HG03432 (cell line): ENCODE data around the gene MPND.
"Not testable (repeated sequence)": the region's sequence is repeated elsewhere in the genome, so short reads cannot be mapped to it uniquely, and the experiment has no call there.

Source experiments
- ATAC-seq: cut with Tn5 transposase; IDR thresholded peaks from one replicate; pipeline ENCODE4 v1.9.1; 2021; ENCODE audit warnings: mild to moderate bottlenecking, moderate library complexity; ENCODE audit not compliant: unreplicated experiment

Gene MPND

DNA sequence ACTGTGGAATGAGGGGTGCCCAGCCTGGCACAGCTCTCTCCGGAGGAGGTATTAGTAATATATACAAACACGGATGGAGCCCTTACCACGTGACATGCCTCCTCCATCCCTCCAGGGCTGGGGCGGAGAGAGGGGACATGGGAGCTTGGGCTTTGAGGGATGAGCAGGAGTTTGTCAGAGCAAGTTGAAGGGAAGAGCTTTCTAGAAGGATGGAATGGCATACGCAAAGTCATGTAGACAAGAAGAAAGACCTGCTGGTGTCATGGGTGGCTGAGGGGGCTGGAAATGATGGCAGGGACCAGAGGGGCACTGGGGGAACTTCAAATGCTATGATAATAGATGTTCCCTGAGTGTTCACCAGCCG is 2.6 kb downstream of the MPND start:
- ATAC-seq: no peak

DNA sequence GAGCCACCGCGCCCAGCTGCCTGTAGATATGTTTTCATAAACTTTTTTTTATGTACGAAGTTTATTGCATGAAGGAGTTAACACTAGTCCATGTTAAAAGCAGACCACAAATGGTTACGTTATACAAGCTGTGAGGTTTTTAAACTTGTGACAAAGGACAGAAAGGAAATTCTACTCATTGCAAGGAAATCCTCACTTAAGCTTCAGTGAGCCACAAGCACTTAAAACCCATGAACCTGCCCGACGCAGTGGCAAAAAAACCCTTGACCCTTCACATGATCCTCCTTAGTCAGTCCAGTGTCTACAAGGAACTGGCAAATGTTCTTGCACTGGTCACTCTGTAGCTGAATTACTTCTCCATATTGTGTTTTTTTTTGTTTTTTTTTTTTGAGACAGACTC is 4.2 kb downstream of the MPND start:
- no peak for ATAC-seq

DNA sequence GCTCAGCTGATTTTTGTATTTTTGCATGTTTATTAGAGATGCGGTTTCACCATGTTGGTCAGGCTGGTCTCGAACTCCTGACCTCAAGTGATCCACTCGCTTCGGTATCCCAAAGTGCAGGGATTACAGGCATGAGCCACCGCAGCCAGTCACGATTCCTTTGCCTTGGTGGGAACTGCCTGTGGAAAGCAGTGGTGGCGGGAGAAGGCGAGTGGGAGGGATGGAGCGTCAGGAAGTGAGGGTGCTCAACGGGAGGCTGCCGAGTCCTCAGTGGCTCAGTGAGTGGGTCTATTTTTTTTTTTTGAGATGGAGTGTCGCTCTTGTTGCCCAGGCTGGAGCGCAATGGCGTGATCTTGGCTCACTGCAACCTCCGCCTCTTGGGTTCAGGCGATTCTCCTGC is 5.9 kb downstream of the MPND start:
- not testable (repeated sequence) for ATAC-seq

DNA sequence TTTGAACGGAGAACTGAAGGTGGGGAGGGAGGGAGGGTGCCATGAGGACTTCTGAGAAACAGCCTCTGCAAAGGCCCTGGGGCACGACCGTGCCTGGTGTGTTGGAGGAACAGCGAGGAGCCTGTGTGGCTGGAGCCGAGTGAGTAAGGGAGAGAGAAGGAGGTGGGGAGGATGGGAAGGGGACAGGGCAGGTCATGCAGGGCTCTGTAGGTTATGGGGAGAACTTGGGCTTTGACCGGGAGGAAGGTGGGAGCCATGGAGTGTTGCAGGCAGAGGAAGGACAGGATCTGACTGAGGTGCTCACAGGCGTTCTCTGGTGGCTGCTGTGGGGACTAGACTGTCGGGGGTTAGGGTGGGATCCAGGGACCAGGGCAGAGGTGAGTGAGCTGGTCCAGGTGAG is 6.7 kb downstream of the MPND start:
- ATAC-seq: no peak

DNA sequence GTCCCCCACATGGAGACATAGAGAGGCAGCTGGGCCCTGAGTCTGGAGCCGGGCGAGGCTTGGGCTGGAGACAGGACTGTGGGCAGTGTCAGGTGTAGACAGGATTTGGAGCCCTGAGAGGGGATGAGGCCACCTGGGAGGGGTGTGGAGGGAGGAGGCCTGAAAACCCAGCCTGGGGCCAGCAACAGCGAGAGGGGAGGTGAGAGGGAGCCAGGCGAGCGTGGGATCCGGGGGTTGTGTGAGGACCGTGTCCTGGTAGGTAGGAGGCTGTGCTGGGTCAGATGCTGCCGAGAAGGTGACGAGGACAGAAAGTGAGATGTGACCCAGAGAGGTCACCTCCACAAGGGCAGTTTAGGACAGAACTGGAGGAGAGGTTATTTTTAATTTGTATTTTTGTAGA is 7.4 kb downstream of the MPND start:
- no peak for ATAC-seq

DNA sequence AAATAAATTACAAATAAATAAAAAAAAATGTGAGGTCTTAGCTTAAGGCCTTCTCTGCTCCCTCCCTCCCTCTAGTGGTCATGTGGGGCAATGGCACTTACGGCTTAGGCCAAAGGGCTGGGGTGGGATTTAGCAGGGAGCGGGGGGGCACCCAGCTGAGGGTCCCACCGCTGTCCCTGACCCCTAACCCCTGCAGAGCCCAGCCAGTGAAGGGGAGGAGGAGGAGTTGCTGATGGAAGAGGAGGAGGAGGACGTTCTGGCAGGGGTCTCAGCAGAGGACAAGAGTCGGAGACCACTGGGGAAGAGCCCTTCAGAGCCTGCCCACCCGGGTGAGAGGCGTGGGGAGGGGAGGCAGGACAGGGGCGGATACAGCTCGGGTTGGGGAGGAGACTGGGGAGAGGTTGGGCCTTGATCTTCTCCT is 9.3 kb downstream of the MPND start:
- no peak for ATAC-seq

DNA sequence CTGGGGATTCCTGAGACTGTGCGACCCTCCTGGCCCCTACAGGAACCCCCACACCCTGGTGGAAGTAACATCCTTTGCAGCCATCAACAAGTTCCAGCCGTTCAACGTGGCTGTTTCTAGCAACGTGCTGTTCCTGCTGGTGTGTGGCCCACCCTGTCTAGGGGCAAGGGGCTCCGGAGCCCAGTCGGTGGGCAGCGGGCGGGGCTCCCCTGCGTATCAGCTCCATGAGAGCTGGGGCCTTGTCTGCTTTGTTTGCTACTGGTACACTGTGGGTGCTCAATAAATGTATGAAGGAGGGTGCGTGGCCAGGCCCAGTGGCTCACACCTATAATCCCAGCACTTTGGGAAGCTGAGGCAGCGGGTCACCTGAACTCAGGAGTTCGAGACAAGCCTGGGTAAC is 10.9 kb downstream of the MPND start:
- ATAC-seq: no peak

DNA sequence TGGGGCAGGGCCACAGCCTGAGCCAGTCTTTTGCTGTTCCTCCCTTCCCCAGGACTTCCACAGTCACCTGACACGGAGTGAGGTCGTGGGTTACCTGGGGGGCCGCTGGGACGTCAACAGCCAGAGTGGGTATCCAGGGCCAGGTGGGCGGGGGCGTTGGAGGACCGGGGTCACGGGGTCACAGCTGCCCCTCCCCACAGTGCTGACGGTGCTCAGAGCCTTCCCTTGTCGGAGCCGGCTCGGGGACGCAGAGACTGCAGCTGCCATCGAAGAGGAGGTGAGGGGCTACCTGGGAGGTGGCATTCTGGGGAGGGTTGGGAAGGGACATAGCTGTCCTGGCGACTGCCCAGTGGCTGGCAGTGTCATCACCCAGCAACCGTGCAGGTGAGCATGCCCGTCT is 11.5 kb downstream of the MPND start:
- ATAC-seq: no peak

DNA sequence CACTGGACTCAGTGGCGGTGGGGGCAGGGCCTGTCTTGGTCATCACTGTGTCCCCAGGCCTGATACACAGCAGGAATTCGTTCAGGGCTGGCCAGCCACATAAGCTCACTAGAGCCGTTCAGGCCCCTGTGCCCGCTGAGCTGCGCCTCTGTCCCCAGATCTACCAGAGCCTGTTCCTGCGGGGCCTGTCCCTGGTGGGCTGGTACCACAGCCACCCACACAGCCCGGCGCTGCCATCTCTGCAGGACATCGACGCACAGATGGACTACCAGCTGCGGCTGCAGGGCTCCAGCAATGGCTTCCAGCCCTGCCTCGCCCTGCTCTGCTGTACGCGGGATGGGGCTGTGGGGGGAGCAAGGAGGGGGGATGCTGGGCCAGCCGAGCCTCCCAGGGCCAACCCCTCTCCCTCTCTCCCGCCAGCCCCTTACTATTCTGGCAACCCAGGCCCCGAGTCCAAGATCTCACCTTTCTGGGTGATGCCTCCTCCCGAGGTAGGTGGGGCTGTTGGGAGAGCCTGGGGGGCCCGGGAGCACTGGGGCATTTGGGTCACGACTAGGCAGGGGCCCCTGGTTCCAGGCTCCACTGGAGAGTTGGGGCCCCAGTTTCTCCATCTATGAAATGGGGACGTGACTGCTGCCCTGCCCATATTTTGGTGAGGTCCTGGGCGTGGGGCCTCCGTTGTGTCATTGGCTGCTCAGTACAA is 13.9 kb downstream of the MPND start:
- no peak for ATAC-seq

DNA sequence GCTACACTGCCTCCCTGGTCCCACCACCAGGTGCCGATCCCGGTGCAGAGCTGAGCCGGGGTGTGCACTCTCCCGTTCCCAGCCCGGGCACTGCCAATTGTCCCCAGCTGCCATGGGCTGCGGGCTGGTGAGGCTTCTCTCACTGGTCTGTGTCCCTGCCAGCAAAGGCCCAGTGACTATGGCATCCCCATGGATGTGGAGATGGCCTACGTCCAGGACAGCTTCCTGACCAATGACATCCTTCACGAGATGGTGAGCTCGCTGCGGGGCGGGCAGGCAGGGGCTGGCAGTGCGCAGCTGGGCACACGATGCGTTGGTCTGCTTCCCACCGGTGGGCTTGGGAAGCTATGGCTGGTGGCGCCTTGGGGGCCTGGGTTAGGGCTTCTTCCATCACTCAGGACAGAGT is 14.6 kb downstream of the MPND start:
- ATAC-seq: no peak

DNA sequence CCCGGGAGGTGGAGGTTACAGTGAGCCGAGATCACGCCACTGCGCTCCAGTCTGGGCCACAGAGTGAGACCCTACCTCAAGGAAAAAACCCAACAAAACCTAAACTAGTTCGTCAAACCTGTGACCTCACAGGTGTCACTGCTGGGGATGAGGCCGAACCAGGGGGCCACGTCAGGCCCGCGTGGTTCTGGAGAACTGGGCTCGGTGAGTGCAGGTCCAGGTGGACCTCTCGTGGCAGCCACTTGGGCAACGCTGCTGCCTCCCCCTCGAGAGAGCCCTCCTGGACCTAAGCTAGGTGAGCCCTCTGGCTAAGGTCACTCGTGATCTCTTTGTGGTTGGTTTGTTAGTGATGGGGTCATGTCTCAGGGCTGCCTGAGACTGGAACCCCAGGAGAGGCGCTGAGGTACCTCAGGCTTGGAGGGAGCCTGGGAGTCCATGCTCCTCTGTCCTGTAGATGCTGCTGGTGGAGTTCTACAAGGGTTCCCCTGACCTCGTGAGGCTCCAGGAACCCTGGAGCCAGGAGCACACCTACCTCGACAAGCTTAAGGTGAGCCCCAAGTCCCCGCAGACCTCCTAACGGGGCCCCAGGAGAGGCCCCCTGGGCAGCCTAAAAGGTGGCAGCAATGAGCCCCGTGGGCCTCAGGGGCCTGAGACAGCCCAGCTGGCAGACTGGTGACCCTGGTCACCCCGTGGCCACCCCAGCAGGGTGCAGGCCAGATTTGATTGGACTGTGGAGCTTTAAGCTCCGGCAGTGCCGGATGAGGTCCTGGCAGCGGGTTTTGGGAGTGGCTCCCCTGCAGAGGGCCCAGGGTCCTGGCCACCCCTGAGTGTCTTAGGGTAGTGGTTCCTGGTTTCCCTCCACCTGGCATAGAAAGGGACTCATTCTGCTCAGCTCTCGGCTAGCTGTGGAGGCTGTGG is 15.6 kb downstream of the MPND start:
- ATAC-seq: no peak

DNA sequence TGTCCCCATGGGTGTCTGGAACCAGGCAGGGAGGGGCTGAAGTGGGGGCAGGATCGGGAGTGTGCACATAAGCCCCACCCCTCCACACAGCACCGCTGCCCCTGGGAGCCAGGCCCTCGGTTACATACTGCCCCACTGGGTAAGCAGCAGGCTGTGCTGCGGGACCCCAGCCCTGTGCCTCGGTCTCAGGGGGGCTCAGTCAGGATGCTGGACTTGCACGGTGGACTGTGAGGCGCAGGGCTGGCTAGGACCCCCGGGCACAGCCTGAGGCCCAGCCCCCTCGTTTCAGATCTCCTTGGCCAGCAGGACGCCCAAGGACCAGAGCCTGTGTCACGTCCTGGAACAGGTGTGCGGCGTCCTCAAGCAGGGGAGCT is 16.3 kb downstream of the MPND start:
- ATAC-seq: no peak

DNA sequence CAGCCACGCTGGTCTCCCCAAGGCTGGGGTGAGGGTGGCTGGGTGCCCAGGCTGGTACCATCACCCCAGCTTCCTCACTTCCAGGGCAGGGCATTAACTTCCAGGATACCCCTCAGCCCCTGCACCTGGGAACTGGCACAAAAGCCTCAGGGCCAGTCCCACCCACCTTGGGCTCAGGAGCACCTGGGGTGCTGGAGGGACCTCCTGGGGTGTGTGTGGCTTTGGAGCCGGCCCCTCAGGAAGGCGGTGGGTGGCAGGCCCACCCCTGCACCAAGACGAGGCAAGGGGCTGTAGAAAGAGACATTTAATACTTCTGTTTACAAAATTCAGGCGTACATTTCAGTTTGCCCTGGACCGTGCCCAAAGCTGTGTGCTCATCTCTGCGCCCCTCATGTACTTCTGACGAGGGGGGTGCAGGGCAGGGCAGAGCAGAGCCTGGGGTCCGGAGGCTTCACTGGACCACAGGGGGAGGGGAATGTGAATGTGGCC is 16.8 kb downstream of the MPND start:
- no peak for ATAC-seq

DNA sequence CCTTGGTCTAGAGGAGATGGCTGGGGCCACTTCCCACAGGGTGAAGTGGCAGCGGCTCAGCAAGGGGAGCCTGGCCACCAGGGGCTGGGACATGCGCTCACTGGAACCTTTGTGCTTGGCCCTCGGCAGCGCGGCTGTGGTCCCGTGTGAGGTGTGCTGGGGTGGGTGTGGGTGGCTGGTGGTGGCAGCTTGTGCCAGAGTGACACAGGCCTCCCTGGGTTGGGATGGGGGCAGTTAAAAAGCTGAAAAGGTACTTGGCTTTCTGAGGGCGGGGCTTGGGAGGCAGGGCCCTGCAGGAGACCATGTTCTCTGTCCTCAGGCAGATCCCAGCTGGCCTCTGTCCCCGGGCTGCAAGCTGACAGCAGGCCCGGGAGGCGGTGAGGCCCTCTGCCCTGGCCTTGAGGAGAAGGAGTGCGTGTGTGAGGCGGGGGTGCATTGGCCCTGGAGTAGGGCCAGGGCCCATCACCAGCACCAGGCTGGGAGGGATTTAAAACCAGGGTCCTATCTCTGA is 17.3 kb downstream of the MPND start:
- ATAC-seq: no peak

DNA sequence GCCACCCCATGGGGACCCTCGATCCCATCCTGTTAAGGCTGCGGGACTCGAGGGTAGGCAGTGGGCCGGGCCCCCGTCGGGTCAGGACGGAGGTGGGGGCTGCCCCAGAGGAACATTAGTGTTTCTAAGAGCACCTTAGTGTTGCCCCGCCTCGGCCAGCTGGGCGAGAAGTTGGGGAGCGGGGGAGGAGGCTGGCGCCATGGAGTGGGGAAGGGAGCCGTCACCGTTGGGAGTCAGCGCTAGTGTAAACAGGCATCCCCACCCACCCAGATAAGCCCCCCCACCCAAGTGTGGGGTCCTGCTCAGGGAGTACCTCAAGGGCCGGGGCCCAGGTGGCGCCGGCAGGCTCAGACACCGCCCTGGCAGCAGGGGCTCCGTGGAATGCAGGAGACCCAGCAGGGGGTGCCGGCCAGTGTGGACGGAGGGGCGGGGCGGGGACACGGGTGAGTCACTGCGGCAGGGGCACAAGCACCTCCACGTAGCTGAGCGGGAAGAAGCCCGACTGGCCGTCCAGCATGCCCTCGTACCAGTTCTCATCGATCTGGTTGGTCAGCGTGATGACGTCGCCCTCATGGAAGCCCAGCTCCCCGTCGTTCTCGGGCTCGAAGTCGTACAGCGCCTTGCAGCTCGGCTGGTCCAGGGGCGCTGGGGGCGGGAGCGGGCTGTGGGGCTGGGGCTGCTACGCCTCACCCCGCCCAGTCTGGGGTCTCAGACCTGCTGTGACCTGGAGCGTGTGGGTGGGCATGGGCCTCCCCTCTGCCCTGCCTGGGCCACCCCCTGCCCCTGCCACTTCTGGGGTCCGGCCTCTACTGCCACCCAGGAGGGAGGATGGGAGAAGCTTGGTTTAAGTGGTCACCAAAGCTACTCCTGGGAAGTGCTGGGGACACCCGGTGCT is 18.0 kb downstream of the MPND start:
- ATAC-seq: no peak

DNA sequence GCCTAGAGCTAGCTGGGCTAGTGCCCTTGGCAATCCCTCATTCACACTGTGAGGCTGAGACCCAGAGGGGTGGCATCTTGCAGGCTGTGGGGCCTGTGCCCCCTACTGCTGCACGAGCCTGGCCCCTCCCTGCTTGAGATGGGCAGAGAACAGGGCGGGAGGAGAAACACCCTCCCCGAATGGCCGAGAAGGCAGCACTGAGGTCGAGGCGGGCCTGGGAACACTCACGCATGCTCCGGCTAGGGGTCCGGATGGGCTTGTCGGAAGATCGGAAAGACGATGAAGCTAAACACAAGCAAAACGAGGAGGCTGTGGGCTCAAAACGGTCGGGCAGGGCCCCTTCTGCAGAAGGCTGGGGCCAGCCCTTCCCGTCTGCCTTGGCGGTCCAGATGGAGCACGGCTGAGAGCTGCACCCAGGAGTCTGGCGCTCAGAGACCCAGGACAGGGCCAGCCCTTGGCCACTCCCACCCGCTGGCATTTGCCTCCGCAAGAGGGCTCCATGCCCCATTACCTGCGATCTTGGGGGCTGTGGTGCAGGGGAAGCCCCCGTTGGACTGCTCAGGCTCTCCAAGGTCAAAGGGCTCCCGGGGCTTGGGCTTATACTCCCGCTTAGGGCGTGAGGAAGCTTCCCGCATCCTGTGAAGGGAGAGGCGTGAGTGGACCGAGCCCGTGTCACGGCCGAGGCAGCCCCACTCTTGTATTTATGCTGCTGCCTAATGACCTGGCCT is 18.9 kb downstream of the MPND start:
- ATAC-seq: no peak

DNA sequence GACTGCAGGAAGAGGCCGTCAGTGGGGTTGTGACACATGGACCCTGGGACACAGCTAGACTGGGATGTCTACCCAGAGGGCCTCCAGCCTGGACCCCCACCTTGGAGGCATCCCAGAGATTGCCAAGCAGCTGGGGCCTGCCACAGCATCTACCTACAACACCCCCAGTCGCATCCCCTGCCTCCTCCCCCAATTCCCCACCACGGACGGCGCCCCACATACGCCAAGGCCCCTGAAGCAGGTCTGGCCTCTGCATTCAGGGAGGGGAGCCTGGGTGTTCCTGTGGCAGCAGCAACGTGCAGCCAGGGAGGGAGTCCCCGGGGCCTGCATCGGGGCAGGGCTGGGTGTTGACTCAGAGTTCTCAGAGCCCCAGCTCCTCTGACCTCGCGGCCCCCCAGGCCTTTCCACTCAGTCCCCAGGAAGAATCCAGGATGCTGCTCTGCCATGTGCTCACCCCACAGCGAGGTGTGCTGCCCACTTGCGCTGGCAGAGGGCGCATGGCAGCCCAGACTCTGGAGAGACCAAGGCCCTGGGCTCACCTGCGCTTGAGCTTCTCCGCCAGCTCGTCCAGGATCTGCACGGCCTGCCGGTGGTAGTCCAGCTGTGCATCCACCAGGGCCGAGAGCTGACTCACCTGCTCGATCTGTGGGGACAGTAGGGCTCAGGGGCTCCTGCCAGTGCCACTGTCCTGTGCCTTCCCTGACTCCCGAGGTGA is 19.6 kb downstream of the MPND start:
- ATAC-seq: no peak

DNA sequence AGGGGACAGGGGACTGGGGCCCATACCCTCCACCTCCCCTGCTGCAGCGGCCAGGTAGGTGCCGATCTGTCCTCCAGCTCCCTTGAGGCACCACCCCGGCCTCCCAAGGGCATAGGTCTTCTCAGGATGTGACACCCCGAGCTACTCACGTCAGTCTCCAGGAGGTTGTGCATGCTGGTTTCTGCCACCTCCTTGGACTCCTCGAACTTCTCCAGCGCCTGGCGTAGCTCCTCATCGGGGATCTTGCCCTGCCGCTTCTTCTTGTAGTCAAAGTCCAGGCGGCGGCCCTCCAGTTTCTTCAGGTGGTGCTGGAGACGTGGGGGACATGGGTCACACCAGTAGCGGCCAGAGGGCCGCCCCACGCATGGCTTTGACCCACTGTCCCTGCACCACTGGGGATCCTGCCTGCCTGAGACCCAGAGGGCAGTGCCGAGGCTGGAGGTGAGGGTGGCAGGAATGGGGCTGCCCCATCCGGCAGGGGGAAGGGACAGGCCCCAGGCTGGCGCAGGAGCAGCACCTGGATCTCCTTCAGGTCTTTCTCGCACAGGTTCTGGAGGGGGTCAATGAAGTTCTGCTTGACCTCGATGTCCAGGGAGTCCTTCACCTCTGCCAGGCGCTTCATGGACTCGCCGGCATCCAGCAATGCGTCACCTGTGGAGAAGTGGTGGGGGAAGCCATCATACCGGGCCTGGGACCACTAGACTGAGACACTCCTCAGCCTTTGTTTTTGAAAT is 20.4 kb downstream of the MPND start:
- ATAC-seq: no peak

DNA sequence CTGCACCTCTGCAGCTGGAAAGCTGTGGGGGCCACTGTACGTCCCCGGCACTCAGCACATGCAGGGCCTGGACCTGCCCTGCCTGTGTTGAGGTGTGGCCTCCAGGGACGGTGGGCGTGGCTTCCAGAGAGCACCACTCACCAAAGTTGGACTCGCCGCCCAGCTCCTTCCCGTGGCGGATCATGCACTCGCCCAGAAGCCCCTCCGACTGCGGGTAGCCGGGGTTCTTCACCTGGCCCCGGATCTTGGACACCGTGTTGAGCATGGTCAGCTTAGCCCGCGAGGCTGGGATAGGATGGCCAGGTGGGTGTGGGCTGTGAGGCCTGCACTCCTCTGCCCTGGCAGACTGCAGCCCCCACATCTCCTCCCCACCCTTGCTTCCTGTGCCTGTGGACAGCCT is 22.0 kb downstream of the MPND start:
- no peak for ATAC-seq
